CD4-positive, alpha-beta T cell treated with Interferon gamma for 1 hour (primary cell): ENCODE results near the gene PLXNB3.
A peak's percentile ranks its signal among the peaks of the same experiment; 100 is the strongest.
"Not testable (repeated sequence)": the region's sequence is repeated elsewhere in the genome, so short reads cannot be mapped to it uniquely, and the experiment has no call there.

Source experiments
- DNase-seq: peaks from one replicate; pipeline ENCODE4 v3.0.0-alpha.2; 2020

PLXNB3 gene

GRCh38 chrX:153794897-153795816 is 31.1 kb downstream of the PLXNB3 start:
- no peak for DNase-seq

GRCh38 chrX:153797415-153798015 is 33.5 kb downstream of the PLXNB3 start:
- DNase-seq = no peak

GRCh38 chrX:153799326-153799725 is 35.3 kb downstream of the PLXNB3 start:
- DNase-seq = no peak

- no peak for DNase-seq
Observed at GRCh38 chrX:153800177-153800722, 36.2 kb downstream of the PLXNB3 start.

- DNase-seq = no peak
Observed at GRCh38 chrX:153800746-153801145, 36.7 kb downstream of the PLXNB3 start.

GRCh38 chrX:153801669-153802068 is 37.6 kb downstream of the PLXNB3 start:
- DNase-seq = no peak

- DNase-seq = no peak
Observed at GRCh38 chrX:153802513-153803045, 38.5 kb downstream of the PLXNB3 start.

- DNase-seq = no peak
Observed at GRCh38 chrX:153803211-153804099, 39.4 kb downstream of the PLXNB3 start.

GRCh38 chrX:153804100-153804595 is 40.1 kb downstream of the PLXNB3 start:
- DNase-seq = no peak

- no peak for DNase-seq
Observed at GRCh38 chrX:153804621-153805020, 40.6 kb downstream of the PLXNB3 start.

- DNase-seq = no peak
Observed at GRCh38 chrX:153805436-153805835, 41.4 kb downstream of the PLXNB3 start.

GRCh38 chrX:153806999-153807575 is 43.0 kb downstream of the PLXNB3 start:
- DNase-seq = no peak

GRCh38 chrX:153807976-153808375 is 43.9 kb downstream of the PLXNB3 start:
- no peak for DNase-seq

GRCh38 chrX:153812220-153812619 is 48.2 kb downstream of the PLXNB3 start:
- DNase-seq = no peak

- no peak for DNase-seq
Observed at GRCh38 chrX:153813161-153813560, 49.1 kb downstream of the PLXNB3 start.

GRCh38 chrX:153814591-153815315 is 50.7 kb downstream of the PLXNB3 start:
- no peak for DNase-seq

- peak; percentile 30 for DNase-seq
Observed at GRCh38 chrX:153816831-153817690, 53.0 kb downstream of the PLXNB3 start.

- DNase-seq = not testable (repeated sequence)
Observed at GRCh38 chrX:153818064-153818463, 54.0 kb downstream of the PLXNB3 start.

- peak; percentile 36 for DNase-seq
Observed at GRCh38 chrX:153818571-153819383, 54.7 kb downstream of the PLXNB3 start.
